Left lung (tissue), 10 donors: ENCODE measurements around the gene CACTIN. TPM values are rescaled to one million over a fixed set of nuclear protein-coding genes. Genes with fewer than 3 reads are reported as not detected.

Experiments
- ATAC-seq: fragments of 200-7000 bp; cut with Tn5 transposase; one replicate; pipeline ENCODE4 v1.9.1; 2020; ENCODE audit warnings: moderate library complexity
- DNase-seq, 4 donors: peaks; one replicate each; pipeline ENCODE4 v3.0.0-alpha.2; 2013 to 2020
- H3K27ac ChIP-seq, 2 donors: fragments of 200-600 bp; sonication (generic) in 1 of 2; one replicate each; pipeline versions ENCODE4 v1.5.0 to v1.8.0; 2020 to 2021
- H3K27me3 ChIP-seq, 2 donors: fragments of 200-600 bp; sonication (generic) in 1 of 2; one replicate each; pipeline versions ENCODE4 v1.5.0 to v1.8.0; 2020 to 2021
- H3K36me3 ChIP-seq, 2 donors: fragments of 200-600 bp; sonication (generic) in 1 of 2; one replicate each; pipeline versions ENCODE4 v1.5.0 to v1.8.0; 2020 to 2021
- H3K4me1 ChIP-seq, 2 donors: fragments of 200-600 bp; one replicate each; pipeline ENCODE4 v1.8.0; 2021
- H3K4me3 ChIP-seq, 2 donors: fragments of 200-600 bp; sonication (generic) in 1 of 2; one replicate each; pipeline versions ENCODE4 v1.5.0 to v1.8.0; 2020 to 2021; ENCODE audit warnings: mild to moderate bottlenecking in 1 of 2
- H3K9me3 ChIP-seq, 2 donors: fragments of 200-600 bp; sonication (generic) in 1 of 2; one replicate each; pipeline versions ENCODE4 v1.5.0 to v1.8.0; 2020 to 2021
- CTCF ChIP-seq, 2 donors: fragments of 200-600 bp; sonication (generic) in 1 of 2; IDR thresholded peaks; one replicate each; pipeline versions ENCODE4 v1.5.0 to v1.8.0; 2021; ENCODE audit warnings: antibody characterized with exemption in 2 of 2
- intact Hi-C, 2 donors: fragments of 100-400 bp; cut with DNase I; formaldehyde crosslinking; loops; one replicate each; pipeline versions ENCODE4 v1.11.2 to v1.14.2; 2022
- polyA plus RNA-seq, 6 donors: library from polyadenylated mRNA; unstranded; fragments of 120-200 nt; gene quantifications; one replicate each; pipeline ENCODE4 v1.2.1, GENCODE V29; 2013; ENCODE audit not compliant: insufficient read length in 6 of 6
- total RNA-seq, 2 donors: library from RNA; stranded (reverse); fragmentation: NEBNext Ultra II Directional; extraction: Animal tissue kit (Norgen Biotek cat#: 25700); gene quantifications; one replicate each; pipeline ENCODE4 v1.2.1, GENCODE V29; 2021
- donor health status: DM: no; HTN: yes; CAD: no.
- donor health status: DM: no; HTN: no; CAD: no.

The CACTIN gene
- total and polyA plus RNA-seq, 8 donors: 19.8 to 33.2 (median 26.5) TPM

DNA sequence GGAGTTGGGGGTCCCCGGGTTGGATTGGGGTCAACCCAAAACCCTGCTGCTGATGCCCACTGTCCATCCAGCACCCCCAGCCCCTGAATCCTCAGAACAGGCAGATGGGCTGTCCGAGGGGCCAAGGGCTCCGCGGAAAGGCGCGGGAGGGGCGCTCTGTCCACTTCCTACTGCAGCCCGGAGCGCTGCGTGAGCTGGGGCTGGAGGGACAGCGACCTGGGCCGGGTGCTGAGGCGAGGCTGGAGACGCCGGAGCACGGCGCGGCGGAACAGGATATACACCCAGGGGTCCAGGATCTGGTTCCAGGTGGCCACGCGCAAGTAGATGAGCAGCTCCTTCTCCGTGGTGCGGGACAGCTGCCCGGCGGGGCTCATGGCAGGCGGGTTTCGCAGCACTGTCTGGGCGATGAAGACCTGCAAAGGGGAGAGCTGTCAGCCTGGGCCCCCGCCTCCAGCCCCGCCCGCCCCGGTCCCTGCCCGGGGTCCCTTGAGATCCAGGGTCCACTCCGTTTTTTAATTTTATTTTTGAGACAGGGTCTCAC is 31.0 kb downstream of the CACTIN start:
- DNase-seq: no peak
- no peak for TF ChIP-seq CTCF (IDR thresholded peaks at IDR 0.05)
- Histone ChIP-seq H3K9me3 (no peaks in the 10 kb centered on the region), H3K36me3 (no peaks in the 10 kb centered on the region), H3K4me3 (no peak overlapping the region), H3K27ac (no peak overlapping the region), H3K27me3 (no peaks in the 10 kb centered on the region), H3K4me1 (no peaks in the 10 kb centered on the region)
- intact Hi-C loops: no loop called here
- no peak for ATAC-seq

DNA sequence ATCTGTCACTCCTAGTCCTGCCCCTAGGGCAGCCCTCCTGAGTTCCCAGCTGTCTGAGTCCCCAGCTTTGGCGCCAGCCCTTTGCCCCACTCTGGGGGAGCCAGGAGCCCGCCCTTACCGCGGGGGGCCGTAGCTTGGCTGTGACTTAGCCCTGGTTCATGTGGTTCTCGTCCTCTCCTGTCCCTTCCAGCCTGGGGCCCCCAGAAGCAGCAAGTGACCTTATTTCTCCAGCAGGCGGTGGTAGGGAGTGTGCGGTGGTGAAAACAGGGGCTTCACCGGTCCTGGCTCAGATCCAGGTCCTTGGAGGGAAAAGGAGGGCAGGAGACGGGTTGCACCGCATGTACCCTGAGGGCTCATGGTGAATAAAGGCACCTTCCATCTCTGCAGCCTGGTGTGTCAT is 33.4 kb downstream of the CACTIN start:
- H3K36me3 ChIP-seq: no peaks in the 10 kb centered on the region

DNA sequence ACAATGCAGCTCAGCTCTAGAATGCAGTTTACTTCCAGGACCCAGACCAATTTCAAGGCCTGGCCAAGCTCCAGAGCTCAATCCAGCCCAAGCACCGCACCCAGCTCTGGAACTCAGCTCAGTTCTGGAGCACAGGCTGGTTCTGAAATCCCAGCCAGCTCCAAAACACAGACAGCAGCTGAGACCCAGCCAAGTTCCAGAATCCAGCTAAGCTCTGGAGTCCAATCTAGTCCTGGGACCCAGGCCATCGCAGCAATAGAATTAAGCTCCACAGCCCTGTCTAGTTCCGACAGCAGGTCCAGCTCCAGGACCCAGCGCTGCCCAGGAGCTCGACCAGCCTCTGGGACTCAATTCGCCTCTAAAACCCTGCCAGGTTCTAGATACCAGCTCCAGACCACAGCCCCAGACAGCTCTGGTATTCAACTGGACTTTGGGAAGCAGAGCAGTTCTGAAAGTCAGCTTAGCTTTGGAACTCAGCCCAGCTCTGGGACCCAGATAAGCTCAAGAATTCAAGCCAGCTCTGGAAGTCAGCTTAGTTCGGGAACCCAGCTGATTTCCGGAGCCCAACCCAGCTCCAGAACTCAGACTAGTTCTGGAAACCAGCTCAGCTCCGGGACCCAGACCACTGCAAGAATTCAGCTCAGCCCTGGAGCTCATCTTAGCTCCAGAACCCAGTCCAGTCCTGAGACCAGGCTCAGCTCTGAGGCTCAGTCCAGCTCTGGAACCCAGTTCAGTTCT is 34.5 kb downstream of the CACTIN start:
- H3K9me3 ChIP-seq: no peaks in the 10 kb centered on the region
- no peak overlapping the region for H3K27ac ChIP-seq
- TF ChIP-seq CTCF (IDR thresholded peaks at IDR 0.05): no peak
- peaks cover 0 to under 1% of the 10 kb centered on the region in 2 donors for H3K27me3 ChIP-seq
- DNase-seq (no peak), ATAC-seq (no peak)
- H3K4me1 ChIP-seq: no peaks in the 10 kb centered on the region
- H3K4me3 ChIP-seq: no peak overlapping the region
- intact Hi-C loops: no loop called here
- H3K36me3 ChIP-seq: no peaks in the 10 kb centered on the region

More for the DNA sequence above, 33.4 kb downstream of the CACTIN start:
- no peak for ATAC-seq
- no peaks in the 10 kb centered on the region for H3K27me3 ChIP-seq
- no peaks in the 10 kb centered on the region for H3K9me3 ChIP-seq
- DNase-seq: no peak
- no peaks in the 10 kb centered on the region for H3K4me1 ChIP-seq
- no peak for TF ChIP-seq CTCF (IDR thresholded peaks at IDR 0.05)
- no peak overlapping the region for H3K4me3 ChIP-seq
- intact Hi-C loops: no loop called here
- no peak overlapping the region for H3K27ac ChIP-seq

GRCh38 chr19:3590991-3591659 is 35.5 kb downstream of the CACTIN start:
- Histone ChIP-seq H3K4me3 (no peak overlapping the region), H3K27ac (no peak overlapping the region), H3K27me3 (peaks cover 2 to 10% of the 10 kb centered on the region in 2 donors), H3K36me3 (no peaks in the 10 kb centered on the region), H3K9me3 (no peaks in the 10 kb centered on the region), H3K4me1 (no peaks in the 10 kb centered on the region)
- no peak for DNase-seq
- ATAC-seq: no peak
- TF ChIP-seq CTCF (IDR thresholded peaks at IDR 0.05): no peak
- intact Hi-C loops: no loop called here

DNA sequence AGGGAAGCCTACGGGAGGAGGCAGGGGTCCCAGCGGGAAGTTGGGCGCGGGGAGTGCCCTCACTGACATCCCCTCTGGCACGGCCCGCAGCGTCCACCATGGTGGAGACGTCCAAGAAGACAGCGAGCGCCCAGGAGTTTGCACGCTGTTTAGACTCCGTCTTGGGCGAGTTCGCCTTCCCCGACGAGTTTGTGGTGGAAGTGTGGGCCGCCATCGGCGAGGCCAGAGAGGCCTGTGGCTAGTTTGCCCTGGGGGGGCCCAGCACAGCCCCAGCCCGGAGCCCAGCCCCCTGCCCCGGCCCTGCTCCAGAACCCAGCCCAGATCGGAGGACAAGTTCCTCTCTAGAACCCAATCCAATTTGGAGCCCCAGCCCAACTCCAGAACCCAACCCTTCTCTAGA is 36.6 kb downstream of the CACTIN start:
- no peak for DNase-seq
- TF ChIP-seq CTCF (IDR thresholded peaks at IDR 0.05): no peak
- Histone ChIP-seq H3K4me3 (no peak overlapping the region), H3K27me3 (peaks cover 12 to 21% of the 10 kb centered on the region in 2 donors), H3K9me3 (no peaks in the 10 kb centered on the region), H3K4me1 (peaks cover 0 to 6% of the 10 kb centered on the region in 2 donors), H3K36me3 (no peaks in the 10 kb centered on the region), H3K27ac (no peak overlapping the region)
- no peak for ATAC-seq
- intact Hi-C loops: no loop called here
